Hepatocyte (in vitro differentiated cells): ENCODE data around the gene NHLRC4. TPM values are rescaled to one million over a fixed set of nuclear protein-coding genes. Genes with fewer than 3 reads are reported as not detected.

Experiments
- DNase-seq: peaks from one replicate; pipeline ENCODE4 v3.0.0-alpha.2; 2016; ENCODE audit warnings: low spot score
- H2AFZ ChIP-seq: fragments of 200-600 bp; sonication (generic); 2 replicates; pipeline ENCODE4 v1.6.0; 2016; ENCODE audit warnings: antibody characterized with exemption, mild to moderate bottlenecking
- H3K27ac ChIP-seq: fragments of 200-600 bp; sonication (generic); 2 replicates; pipeline ENCODE4 v1.5.1; 2016; ENCODE audit warnings: mild to moderate bottlenecking
- H3K27me3 ChIP-seq: fragments of 200-600 bp; sonication (generic); 2 replicates; pipeline ENCODE4 v1.6.1; 2016
- H3K36me3 ChIP-seq: fragments of 200-600 bp; sonication (generic); replicated peaks from 2 replicates; pipeline ENCODE4 v1.5.1; 2016; ENCODE audit warnings: low read depth; ENCODE audit not compliant: insufficient read depth
- H3K4me1 ChIP-seq: fragments of 200-600 bp; sonication (generic); 2 replicates; pipeline ENCODE4 v1.5.1; 2016; ENCODE audit warnings: mild to moderate bottlenecking, moderate library complexity; ENCODE audit not compliant: insufficient read depth
- H3K4me2 ChIP-seq: fragments of 200-600 bp; sonication (generic); 2 replicates; pipeline ENCODE4 v1.6.0; 2016
- H3K4me3 ChIP-seq: fragments of 200-600 bp; sonication (generic); 2 replicates; pipeline ENCODE4 v1.5.1; 2016; ENCODE audit warnings: mild to moderate bottlenecking
- H3K79me2 ChIP-seq: fragments of 200-600 bp; sonication (generic); 2 replicates; pipeline ENCODE4 v1.6.0; 2017; ENCODE audit warnings: mild to moderate bottlenecking
- H3K9me2 ChIP-seq: fragments of 200-600 bp; sonication (generic); replicated peaks from 2 replicates; pipeline ENCODE4 v1.6.0; 2017; ENCODE audit warnings: mild to moderate bottlenecking; ENCODE audit not compliant: insufficient read depth
- H3K9me3 ChIP-seq: fragments of 200-600 bp; sonication (generic); 2 replicates; pipeline ENCODE4 v1.5.1; 2016; ENCODE audit warnings: low read depth, mild to moderate bottlenecking
- H4K20me1 ChIP-seq: fragments of 200-600 bp; sonication (generic); 2 replicates; pipeline ENCODE4 v1.6.0; 2016; ENCODE audit warnings: mild to moderate bottlenecking; ENCODE audit not compliant: insufficient read depth, poor library complexity, severe bottlenecking
- EZH2 ChIP-seq: fragments of 200-600 bp; sonication (generic); IDR thresholded peaks from 2 replicates; pipeline ENCODE4 v1.6.1; 2016; ENCODE audit warnings: antibody characterized with exemption, mild to moderate bottlenecking, borderline replicate concordance
- EZH2phosphoT487 ChIP-seq: fragments of 200-600 bp; sonication (generic); IDR thresholded peaks from one replicate; pipeline ENCODE4 v1.6.1; 2018; ENCODE audit warnings: antibody characterized with exemption, mild to moderate bottlenecking, low read depth, moderate library complexity; ENCODE audit not compliant: unreplicated experiment, severe bottlenecking
- WGBS: methylation state at CpG from one replicate; pipeline ENCODE4 v1.1.6; 2016; ENCODE audit warnings: low lambda C conversion rate; ENCODE audit errors: missing lambda C conversion rate; 5-methylcytosine and 5-hydroxymethylcytosine counted together
- polyA plus RNA-seq: library from polyadenylated mRNA; unstranded; fragments of >200 nt; fragmentation: Nextera tagmentation; extraction: Ambion mirVana; gene quantifications from 2 replicates; pipeline ENCODE4 v1.2.1, GENCODE V29; 2016
- total RNA-seq: library from RNA; depleted of rRNA; stranded (reverse); fragments of >200 nt; gene quantifications from 2 replicates; pipeline ENCODE4 v1.2.3, GENCODE V29; 2014
- TF ChIP-seq, protein P1 (sequence below): fragments of 200-600 bp; sonication (generic); IDR thresholded peaks from 2 replicates; pipeline ENCODE4 v1.5.1; 2016; ENCODE audit warnings: antibody characterized with exemption, mild to moderate bottlenecking; ENCODE audit not compliant: poor library complexity

The NHLRC4 gene
- total and polyA plus RNA-seq, 2 experiments from 2014 or later, result 0.25 to 1.2 TPM

DNA sequence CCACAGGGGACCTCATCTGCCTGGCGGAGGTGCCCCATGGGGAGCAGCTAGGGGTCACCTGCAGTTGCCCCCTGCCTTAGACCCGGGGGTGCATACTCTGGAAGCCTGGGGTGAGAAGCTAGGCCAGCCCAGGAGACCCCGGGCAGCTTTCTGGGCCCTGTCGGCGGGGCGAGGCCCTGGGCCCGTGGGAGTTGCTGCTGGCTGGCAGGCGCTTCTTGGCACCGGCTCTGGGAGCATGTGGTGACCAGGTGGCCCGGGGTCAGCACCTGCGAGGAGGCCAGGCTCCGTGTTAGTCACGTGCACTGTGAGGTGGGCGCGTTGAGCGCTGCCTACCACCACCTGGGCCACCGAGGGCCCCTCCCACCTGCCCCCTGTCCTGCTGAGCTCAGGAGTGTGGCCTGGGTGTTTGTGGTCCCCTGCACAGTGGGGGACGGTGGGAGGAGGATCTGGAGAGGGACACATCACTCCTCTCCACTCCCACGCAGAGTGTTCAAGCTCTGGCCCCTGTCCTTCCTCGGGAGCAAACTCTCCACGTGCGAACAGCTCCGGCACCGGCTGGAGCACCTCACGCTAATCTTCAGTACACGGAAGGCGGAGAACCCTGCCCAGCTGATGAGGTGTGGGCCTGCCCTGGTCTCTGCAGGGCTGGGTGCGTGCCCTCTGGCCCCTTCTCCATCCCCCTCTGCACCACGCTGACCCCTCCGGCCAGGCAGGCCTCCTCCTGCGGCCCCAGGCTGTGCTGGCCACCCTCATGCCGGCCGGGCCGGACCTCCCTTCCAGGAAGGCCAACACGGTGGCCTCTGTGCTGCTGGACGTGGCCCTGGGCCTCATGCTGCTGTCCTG lies 8.8 kb downstream of the NHLRC4 start:
- H2AFZ ChIP-seq, result no peak overlapping the region
- no peaks in the 10 kb centered on the region for H4K20me1 ChIP-seq
- no peaks in the 10 kb centered on the region for H3K9me3 ChIP-seq
- H3K79me2 ChIP-seq, result peaks cover 6% of the 10 kb centered on the region
- no peak overlapping the region for H3K4me3 ChIP-seq
- 93% methylated on average over 34 of the region's 36 CpGs for WGBS
- TF ChIP-seq, protein P1, sequence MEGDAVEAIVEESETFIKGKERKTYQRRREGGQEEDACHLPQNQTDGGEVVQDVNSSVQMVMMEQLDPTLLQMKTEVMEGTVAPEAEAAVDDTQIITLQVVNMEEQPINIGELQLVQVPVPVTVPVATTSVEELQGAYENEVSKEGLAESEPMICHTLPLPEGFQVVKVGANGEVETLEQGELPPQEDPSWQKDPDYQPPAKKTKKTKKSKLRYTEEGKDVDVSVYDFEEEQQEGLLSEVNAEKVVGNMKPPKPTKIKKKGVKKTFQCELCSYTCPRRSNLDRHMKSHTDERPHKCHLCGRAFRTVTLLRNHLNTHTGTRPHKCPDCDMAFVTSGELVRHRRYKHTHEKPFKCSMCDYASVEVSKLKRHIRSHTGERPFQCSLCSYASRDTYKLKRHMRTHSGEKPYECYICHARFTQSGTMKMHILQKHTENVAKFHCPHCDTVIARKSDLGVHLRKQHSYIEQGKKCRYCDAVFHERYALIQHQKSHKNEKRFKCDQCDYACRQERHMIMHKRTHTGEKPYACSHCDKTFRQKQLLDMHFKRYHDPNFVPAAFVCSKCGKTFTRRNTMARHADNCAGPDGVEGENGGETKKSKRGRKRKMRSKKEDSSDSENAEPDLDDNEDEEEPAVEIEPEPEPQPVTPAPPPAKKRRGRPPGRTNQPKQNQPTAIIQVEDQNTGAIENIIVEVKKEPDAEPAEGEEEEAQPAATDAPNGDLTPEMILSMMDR, result no peak
- TF ChIP-seq EZH2 (no peak), EZH2phosphoT487 (no peak)
- no peaks in the 10 kb centered on the region for H3K36me3 ChIP-seq
- no peak for DNase-seq
- no peaks in the 10 kb centered on the region for H3K9me2 ChIP-seq
- H3K27me3 ChIP-seq, result no peaks in the 10 kb centered on the region
- no peak overlapping the region for H3K27ac ChIP-seq
- H3K4me2 ChIP-seq, result no peak overlapping the region
- H3K4me1 ChIP-seq, result no peaks in the 10 kb centered on the region

DNA sequence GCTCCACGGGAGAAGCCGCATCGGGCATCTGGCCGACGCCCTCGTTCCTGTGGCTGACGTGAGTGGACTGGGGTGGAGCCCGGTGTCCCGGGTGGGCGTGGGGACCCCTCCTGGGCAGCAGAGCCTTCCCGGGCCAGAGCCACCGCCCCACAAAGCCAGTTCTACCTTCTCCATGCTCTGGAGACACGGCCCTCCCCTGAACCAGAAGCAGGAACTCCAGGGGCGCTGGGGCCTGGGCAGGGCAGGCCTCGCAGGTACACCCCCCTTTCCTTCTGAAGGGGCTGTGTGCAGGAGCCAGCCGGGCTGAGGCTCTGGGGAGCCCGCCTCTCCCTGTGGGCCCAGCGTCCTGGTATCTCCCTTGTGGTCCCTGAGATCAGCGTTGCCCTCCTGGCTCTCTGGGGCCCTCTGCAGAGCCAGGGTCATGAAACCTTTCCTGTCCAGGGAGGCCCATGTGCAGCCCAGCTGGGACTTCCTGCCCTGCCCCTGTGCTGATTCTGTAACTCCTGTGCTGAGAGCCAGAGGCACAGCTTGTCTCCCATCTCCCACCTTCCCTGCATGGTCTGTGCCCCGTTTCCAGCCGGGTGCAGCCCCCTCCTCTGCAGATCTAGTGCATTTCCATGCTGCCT lies 9.5 kb downstream of the NHLRC4 start:
- DNase-seq, result no peak
- WGBS, result 92% methylated on average over 21 of the region's 21 CpGs
- Histone ChIP-seq H3K9me3 (no peaks in the 10 kb centered on the region), H4K20me1 (no peaks in the 10 kb centered on the region), H3K9me2 (no peaks in the 10 kb centered on the region), H3K27ac (no peak overlapping the region), H3K27me3 (no peaks in the 10 kb centered on the region), H3K36me3 (no peaks in the 10 kb centered on the region), H2AFZ (no peak overlapping the region), H3K79me2 (peaks cover 4% of the 10 kb centered on the region), H3K4me3 (no peak overlapping the region), H3K4me2 (no peak overlapping the region), H3K4me1 (no peaks in the 10 kb centered on the region)
- TF ChIP-seq EZH2, result no peak
- TF ChIP-seq, protein P1, result no peak
- no peak for TF ChIP-seq EZH2phosphoT487

DNA sequence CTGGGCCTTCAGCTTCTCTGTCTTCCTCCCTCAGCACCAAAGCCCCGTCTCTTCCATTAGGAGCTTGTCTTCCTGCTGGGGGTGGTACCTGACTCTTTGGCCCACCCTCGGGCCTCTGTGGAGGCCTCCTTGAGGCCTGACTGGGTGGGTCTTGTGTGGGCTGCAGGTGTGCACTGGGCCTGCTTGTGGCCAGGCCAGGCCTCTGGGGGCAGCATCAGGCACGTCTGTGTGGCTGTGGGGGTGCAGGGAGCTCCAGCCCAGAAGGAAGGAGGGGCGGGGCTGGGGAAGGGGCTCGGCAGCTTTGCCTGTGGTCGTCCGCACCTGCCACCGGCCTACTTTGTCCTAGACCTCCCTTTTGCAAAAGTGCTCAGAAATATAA lies 10.0 kb downstream of the NHLRC4 start:
- WGBS, result 68% methylated on average over 8 of the region's 8 CpGs
- Histone ChIP-seq H3K36me3 (no peaks in the 10 kb centered on the region), H4K20me1 (no peaks in the 10 kb centered on the region), H3K27me3 (no peaks in the 10 kb centered on the region), H3K79me2 (peaks cover 2% of the 10 kb centered on the region), H3K4me1 (no peaks in the 10 kb centered on the region), H3K27ac (no peak overlapping the region), H2AFZ (no peak overlapping the region), H3K9me3 (no peaks in the 10 kb centered on the region), H3K4me2 (no peak overlapping the region), H3K9me2 (no peaks in the 10 kb centered on the region), H3K4me3 (no peak overlapping the region)
- no peak for DNase-seq
- no peak for TF ChIP-seq EZH2phosphoT487
- TF ChIP-seq, protein P1, result no peak
- TF ChIP-seq EZH2, result no peak
